HAP-1 (cell line): ENCODE results near the gene EYS.
"Not testable (repeated sequence)": the region's sequence is repeated elsewhere in the genome, so short reads cannot be mapped to it uniquely, and the experiment has no call there.

Experiments
- DNase-seq, 2 experiments: peaks; one replicate each; pipeline ENCODE4 v3.0.0-alpha.2; 2016 to 2020; ENCODE audit warnings: low spot score in 2 of 2
- H3K27me3 ChIP-seq: fragments of 250-450 bp; sonication (Bioruptor Pico); 2 replicates; pipeline ENCODE4 v1.5.1; 2020; ENCODE audit warnings: low read depth, mild to moderate bottlenecking, moderate library complexity
- H3K36me3 ChIP-seq: fragments of 250-450 bp; sonication (Bioruptor Pico); replicated peaks from 2 replicates; pipeline ENCODE4 v1.5.1; 2020; ENCODE audit warnings: mild to moderate bottlenecking
- H3K4me1 ChIP-seq: fragments of 250-450 bp; sonication (Bioruptor Pico); 2 replicates; pipeline ENCODE4 v1.5.1; 2020; ENCODE audit warnings: mild to moderate bottlenecking
- H3K4me3 ChIP-seq: fragments of 250-450 bp; sonication (Bioruptor Pico); 2 replicates; pipeline ENCODE4 v1.5.1; 2020; ENCODE audit warnings: mild to moderate bottlenecking, moderate library complexity
- H3K9me3 ChIP-seq: fragments of 250-450 bp; sonication (Bioruptor Pico); 2 replicates; pipeline ENCODE4 v1.5.1; 2020; ENCODE audit warnings: mild to moderate bottlenecking, moderate library complexity
- in situ Hi-C: fragments of 300-500 bp; cut with MboI; formaldehyde crosslinking; loops from 3 replicates; pipeline ENCODE4 v1.14.3; 2020; ENCODE audit warnings: low sequenced_read_pairs, inconsistent platforms, mixed read lengths

The EYS gene

DNA sequence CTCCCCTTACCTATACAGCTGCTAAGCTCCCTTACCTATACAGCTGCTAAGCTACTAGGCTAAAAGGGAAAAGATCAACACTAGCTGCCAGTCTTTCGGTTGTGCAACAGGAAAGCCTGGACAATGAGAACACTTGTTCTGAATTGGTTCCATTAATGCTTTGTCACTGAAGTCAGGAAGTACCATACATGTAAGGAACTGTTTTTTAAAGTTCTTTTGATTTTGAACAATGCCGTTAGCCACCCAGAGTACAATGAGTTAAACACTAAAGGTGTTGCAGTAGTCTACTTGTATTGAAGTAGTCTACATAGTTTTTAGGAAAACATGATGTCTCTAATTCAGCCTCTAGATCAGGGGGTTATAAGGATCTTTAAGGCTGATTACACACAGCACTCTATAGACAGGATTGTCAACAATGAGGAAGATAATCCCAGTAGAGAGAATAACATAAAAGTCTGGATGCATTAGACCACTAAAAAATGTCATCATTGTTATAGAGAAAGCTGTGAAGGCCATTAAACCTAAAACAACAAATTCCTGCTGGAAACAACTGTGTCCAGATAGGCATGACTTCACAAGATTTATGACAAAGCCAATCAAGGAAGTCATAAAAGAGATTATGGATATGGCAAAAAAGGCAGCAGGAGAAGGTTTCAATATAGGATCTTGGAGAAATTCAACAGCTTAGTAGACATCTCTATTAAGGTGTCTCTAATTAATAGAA lies 1765.1 kb downstream of the EYS start:
- in situ Hi-C loops = no loop called here

DNA sequence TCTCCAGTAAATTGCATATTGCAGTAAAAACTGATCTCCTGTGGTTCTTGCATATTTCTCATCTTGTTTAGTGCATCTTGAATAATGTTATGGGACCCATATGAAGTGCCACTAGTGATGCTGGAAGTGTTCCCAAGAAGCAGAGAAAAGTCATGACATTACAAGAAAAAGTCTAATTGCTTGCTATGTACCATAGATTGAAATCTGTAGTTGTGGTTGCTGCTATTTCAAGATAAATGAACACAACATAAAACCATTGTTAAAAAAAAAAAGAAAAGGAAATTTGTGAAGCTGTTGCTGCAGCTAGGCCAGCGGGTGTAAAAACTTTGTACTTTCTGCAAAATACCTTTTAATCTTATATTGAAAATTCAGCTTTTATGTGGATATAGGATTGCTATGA lies 1767.0 kb downstream of the EYS start:
- Histone ChIP-seq H3K9me3 (no peaks in the 10 kb centered on the region), H3K27me3 (no peaks in the 10 kb centered on the region), H3K36me3 (no peaks in the 10 kb centered on the region), H3K4me1 (no peaks in the 10 kb centered on the region), H3K4me3 (no peak overlapping the region)
- in situ Hi-C loops = no loop called here
- no peak for DNase-seq

More for the DNA sequence above, 1765.1 kb downstream of the EYS start:
- Histone ChIP-seq H3K9me3 (no peaks in the 10 kb centered on the region), H3K36me3 (no peaks in the 10 kb centered on the region), H3K4me3 (no peak overlapping the region), H3K4me1 (no peaks in the 10 kb centered on the region), H3K27me3 (no peaks in the 10 kb centered on the region)
- no peak for DNase-seq

DNA sequence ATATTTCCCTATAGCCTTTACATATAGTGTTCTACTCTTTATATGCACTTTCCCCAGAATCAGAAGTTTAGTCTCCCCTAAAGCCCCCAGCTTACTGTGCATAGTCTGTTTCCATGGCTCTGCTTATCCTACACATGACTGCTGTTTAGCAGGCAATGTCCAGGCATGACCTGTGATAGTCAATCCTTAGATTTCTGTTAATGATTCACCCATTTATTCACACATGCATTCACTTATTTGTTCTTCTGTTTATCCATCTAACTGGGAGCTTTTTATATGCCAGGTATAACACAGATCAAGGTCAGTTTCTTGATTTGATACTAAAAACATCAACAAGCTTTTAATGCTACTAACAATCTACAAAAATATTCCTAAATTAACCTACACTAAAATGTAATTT lies 1770.6 kb downstream of the EYS start:
- in situ Hi-C loops = no loop called here

DNA sequence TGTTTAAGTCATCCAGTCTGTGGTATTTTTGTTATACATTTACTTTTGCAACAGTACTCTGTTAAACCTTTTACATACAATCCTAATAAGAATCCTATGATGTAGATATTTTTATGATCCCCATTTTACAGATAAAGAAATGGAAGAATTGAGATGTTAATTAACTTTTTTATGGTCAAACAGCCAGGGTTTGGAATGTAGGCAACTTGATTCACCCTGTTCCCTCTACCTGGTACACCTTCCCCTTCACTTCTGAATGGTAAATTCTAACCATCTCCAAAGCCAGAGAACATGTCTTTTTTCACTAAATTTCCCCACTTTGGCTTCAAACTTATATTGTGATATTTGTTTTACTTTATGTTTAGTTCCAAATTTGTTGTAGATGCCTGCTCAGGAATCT lies 1771.3 kb downstream of the EYS start:
- no peaks in the 10 kb centered on the region; the same call in 1 of the 2 replicates for H3K27me3 ChIP-seq
- no peak for DNase-seq
- H3K36me3 ChIP-seq = no peaks in the 10 kb centered on the region
- H3K4me3 ChIP-seq = no peak overlapping the region
- H3K4me1 ChIP-seq = no peaks in the 10 kb centered on the region
- no peaks in the 10 kb centered on the region for H3K9me3 ChIP-seq
- in situ Hi-C loops = no loop called here

More for the DNA sequence above, 1770.6 kb downstream of the EYS start:
- Histone ChIP-seq H3K4me3 (no peak overlapping the region), H3K36me3 (no peaks in the 10 kb centered on the region), H3K9me3 (no peaks in the 10 kb centered on the region), H3K4me1 (no peaks in the 10 kb centered on the region), H3K27me3 (no peaks in the 10 kb centered on the region; the same call in 1 of the 2 replicates)
- DNase-seq = no peak

DNA sequence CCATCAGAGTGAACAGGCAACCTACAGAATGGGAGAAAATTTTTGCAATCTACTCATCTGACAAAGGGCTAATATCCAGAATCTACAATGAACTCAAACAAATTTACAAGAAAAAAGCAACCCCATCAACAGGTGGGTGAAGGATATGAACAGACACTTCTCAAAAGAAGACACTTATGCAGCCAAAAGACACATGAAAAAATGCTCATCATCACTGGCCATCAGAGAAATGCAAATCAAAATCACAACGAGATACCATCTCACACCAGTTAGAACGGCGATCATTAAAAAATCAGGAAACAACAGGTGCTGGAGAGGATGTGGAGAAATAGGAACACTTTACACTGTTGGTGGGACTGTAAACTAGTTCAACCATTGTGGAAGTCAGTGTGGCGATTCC lies 1773.1 kb downstream of the EYS start:
- H3K27me3 ChIP-seq, H3K4me3 ChIP-seq, H3K36me3 ChIP-seq, in situ Hi-C loops, DNase-seq, H3K4me1 ChIP-seq, H3K9me3 ChIP-seq: not testable (repeated sequence)

DNA sequence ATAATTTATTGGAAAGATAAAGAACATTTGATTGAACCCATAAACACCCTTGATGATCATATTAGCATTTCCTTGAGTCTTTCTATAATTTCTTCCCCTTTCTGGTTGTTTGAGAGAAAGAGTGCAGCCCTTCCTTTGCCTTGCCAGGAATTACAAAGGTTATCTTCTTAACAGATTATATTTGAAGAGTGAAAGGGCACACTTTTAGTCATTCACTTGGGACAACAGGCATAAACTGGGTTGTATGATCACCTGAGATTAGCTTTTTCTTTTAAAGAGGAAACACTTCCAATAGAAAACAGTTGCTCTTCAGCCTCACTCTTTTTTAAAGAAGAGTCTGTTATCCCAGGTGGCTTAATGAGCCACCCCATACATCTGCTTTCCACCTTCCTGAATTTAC lies 1776.2 kb downstream of the EYS start:
- in situ Hi-C loops = no loop called here
- no peak overlapping the region for H3K4me3 ChIP-seq
- H3K36me3 ChIP-seq = no peaks in the 10 kb centered on the region
- DNase-seq = no peak
- no peaks in the 10 kb centered on the region for H3K9me3 ChIP-seq
- no peaks in the 10 kb centered on the region for H3K4me1 ChIP-seq
- no peaks in the 10 kb centered on the region; the same call in 1 of the 2 replicates for H3K27me3 ChIP-seq

DNA sequence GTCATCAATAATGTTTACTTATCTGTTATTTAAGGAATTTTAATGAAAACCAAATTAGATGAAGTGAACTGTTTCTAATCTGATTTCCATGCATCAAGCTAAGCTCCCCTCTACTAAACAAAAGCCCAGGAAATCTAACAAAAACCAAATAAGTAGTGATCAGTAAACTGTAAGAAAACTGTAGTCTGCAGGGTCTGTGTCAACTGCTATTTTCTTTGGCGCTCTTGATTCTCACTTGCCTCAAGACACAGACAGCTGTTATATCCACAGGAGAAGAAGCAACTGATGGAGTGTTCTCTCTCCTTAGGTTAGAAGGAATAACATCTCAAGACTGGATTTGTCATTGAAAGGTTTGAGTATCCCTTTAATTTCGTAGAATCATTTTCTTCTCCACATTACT lies 1777.9 kb downstream of the EYS start:
- Histone ChIP-seq H3K4me1 (no peaks in the 10 kb centered on the region), H3K36me3 (no peaks in the 10 kb centered on the region), H3K9me3 (no peaks in the 10 kb centered on the region), H3K4me3 (no peak overlapping the region), H3K27me3 (no peaks in the 10 kb centered on the region; the same call in 1 of the 2 replicates)
- no peak for DNase-seq
- in situ Hi-C loops = no loop called here

DNA sequence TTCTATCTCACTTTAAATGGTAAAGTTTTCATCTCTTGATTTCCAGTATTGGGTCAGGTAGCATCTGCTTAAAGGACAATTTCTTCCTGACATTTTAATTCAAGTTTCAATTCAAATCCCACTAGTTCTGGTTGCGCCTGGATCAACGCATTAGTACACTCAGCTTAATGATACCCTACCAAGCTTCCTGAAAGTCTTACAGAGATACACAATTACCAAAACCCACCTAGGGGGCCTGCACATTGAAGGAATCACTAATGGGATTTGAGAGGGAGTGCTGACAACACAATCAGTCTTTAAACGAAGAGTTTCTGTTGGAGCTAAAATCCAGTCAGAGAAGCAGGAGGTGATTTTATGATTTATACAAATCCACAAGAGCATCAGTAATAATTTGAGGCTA lies 1778.4 kb downstream of the EYS start:
- DNase-seq = no peak

DNA sequence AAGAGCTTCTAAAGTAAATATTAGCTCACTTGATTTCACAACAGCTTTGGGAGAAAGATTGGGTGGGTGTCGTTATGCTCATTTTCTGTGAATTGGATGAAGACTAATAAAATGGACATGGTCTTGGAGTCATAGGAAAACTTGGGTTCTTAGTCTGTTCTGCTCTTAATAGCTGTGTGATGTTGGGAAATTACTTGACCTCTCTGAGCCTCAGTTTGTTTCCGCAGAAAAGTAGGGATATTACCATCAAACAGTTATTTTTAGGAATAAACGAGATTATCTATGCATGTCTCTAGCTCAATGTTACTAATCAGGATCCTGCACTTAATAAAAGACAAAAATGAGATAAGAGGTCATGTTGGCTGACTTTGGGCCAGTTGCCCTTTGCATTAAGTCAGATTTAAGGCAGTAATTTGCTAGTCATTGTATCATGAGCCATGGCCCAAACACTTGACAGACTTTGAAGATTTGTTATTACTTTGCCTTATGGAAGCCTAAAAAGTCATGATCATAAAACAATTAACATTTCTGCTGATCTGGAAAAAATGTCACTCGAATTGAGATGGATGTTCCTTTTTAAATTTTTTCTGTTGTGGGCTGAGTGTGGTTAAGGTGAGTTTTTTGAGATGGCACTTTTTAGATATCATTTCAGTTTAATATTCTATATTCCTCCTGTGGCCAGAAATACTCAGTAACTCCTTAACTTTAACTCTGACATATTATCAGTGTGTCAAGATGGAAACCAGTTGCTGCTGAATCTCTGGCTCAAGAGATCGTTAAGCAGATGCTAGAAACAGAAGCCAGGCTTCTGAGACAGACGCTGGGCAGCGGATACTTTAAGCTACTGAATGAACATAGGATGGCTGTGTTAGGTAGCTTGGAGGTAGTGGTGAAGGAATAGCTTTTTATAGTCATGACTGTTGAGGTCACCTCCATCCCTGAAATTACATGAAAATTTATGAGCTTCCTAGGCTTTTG lies 1779.8 kb downstream of the EYS start:
- DNase-seq = no peak
- in situ Hi-C loops = no loop called here
- H3K4me1 ChIP-seq = no peaks in the 10 kb centered on the region
- H3K9me3 ChIP-seq = no peaks in the 10 kb centered on the region
- H3K36me3 ChIP-seq = no peaks in the 10 kb centered on the region
- no peaks in the 10 kb centered on the region; the same call in 1 of the 2 replicates for H3K27me3 ChIP-seq
- H3K4me3 ChIP-seq = no peak overlapping the region

More for the DNA sequence above, 1778.4 kb downstream of the EYS start:
- in situ Hi-C loops = no loop called here
- no peaks in the 10 kb centered on the region for H3K4me1 ChIP-seq
- no peaks in the 10 kb centered on the region for H3K36me3 ChIP-seq
- H3K27me3 ChIP-seq = no peaks in the 10 kb centered on the region; the same call in 1 of the 2 replicates
- no peak overlapping the region for H3K4me3 ChIP-seq
- H3K9me3 ChIP-seq = no peaks in the 10 kb centered on the region

DNA sequence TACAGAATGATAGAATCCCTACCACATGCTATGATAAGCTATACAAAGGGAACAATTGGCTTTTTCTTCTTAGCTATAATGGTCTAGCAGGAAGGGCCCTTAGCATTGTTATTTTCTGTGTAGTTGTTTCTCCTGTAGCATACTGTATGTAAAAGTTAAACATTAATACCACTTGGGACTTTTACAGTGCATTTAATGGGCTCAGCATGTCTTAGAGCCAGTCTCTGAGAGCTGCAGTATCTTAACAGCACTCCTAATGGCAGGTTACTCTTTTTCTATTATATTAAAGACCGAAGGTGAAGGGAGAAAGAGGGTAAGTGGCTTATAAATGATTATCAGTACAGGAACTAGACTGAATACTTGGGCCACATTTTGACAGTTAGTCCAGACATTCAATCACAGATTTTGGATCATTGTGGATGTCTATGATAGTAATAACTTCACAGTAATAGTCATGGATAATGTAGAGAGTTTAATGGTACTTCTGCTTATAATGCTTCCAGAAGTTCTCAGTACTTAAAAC lies 1780.7 kb downstream of the EYS start:
- DNase-seq = no peak
- in situ Hi-C loops = no loop called here
- no peaks in the 10 kb centered on the region for H3K4me1 ChIP-seq
- H3K4me3 ChIP-seq = no peak overlapping the region
- no peaks in the 10 kb centered on the region for H3K36me3 ChIP-seq
- H3K27me3 ChIP-seq = no peaks in the 10 kb centered on the region
- H3K9me3 ChIP-seq = no peaks in the 10 kb centered on the region

DNA sequence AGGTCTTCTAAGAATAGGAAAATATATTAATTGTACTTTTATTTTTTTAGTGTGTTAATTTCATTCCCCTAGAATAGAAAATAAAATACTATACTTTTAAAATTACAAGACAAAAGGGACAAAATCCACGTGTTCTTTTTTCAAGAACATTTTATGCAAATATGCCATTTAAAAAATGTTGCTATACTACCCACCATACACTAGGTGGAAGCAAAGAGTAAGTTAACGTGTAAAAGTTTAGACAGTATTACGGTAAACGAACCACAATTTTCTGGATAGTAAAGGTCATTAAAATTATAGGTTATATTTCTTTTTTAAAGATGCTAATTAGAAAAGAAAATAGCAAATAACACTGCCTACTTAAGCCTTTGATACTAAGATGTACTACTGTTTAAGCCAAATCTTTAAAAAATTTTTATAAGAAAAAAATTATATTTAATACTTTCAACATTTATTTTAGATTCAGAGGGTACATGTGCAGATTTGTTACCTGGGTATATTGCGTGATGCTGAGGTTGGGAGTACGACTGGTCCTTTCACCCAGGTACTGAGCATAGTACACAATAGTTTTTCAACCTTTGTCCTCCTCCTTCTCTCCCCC lies 1783.8 kb downstream of the EYS start:
- peak in 1 of 2 experiments; percentile 28 for DNase-seq
- H3K4me1 ChIP-seq = no peaks in the 10 kb centered on the region
- in situ Hi-C loops = no loop called here
- no peak overlapping the region for H3K4me3 ChIP-seq
- H3K36me3 ChIP-seq = no peaks in the 10 kb centered on the region
- H3K27me3 ChIP-seq = no peaks in the 10 kb centered on the region
- H3K9me3 ChIP-seq = no peaks in the 10 kb centered on the region

DNA sequence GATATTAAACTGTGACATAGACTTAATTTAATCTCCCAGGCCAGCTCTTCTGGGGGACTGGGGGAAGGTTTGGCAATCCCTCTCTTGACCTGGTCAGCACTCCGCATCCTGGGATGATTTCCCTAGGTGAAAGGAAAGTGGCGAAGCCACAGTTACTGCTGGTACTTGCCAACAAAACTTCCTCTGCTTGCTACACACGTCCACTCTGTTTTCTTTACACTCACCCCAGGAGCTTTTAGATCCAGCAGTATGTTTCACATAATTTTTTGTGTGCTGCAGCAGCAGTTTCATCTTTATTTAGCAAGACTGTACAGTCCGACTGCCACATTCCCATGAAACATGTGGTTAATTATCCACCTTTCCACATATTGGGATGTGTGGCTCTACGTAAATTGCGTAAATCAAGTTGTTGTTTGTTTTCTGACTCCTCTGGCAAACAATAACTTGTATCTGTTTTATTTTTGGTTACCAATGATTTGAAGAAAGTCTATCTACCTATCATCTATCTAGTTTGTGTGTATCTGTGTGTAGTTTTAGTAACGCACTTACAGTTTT lies 1787.4 kb downstream of the EYS start:
- no peaks in the 10 kb centered on the region for H3K27me3 ChIP-seq
- no peak for DNase-seq
- no peaks in the 10 kb centered on the region for H3K36me3 ChIP-seq
- in situ Hi-C loops = no loop called here
- no peaks in the 10 kb centered on the region for H3K9me3 ChIP-seq
- no peak overlapping the region for H3K4me3 ChIP-seq
- no peaks in the 10 kb centered on the region for H3K4me1 ChIP-seq

DNA sequence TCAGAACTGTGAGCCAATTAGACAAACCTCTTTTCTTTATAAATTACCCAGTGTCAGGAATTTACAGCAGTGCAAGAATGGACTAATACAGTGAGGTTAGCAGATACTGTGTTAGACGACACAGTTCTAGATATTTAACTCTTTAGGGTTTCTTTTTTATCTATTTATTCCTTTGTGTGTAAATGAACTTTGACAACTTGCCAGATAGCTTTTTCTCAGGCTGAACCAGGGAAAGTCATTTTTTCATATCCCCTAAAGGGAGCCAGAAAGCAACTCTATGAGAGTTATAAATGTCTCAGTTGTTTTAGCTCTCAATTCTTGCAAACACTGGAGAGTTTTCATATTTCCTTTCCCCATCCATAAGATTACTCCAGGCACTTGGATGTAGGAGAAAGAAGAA lies 1794.1 kb downstream of the EYS start:
- in situ Hi-C loops = no loop called here
- Histone ChIP-seq H3K4me3 (no peak overlapping the region), H3K4me1 (no peaks in the 10 kb centered on the region), H3K9me3 (no peaks in the 10 kb centered on the region), H3K27me3 (no peaks in the 10 kb centered on the region), H3K36me3 (no peaks in the 10 kb centered on the region)
- DNase-seq = no peak
